HEK293T (cell line): ENCODE results near the gene KRT3.

ENCODE experiments used
- CTCF ChIA-PET: fragments of 350-600 bp; formaldehyde crosslinking; extraction: SDS; loops from one replicate; lab custom pipeline; 2021; ENCODE audit warnings: antibody characterized with exemption, inconsistent platforms; lab: Yijun Ruan, JAX
- POLR2A ChIA-PET: fragments of 350-600 bp; formaldehyde crosslinking; extraction: SDS; loops from one replicate; lab custom pipeline; 2020; ENCODE audit warnings: antibody characterized with exemption, inconsistent platforms; lab: Yijun Ruan, JAX
- DNase-seq: peaks from one replicate; pipeline ENCODE4 v3.0.0; 2012; ENCODE audit warnings: mixed read lengths; ENCODE audit errors: extremely low spot score
- ARNT ChIP-seq: fragments of 450-650 bp; IDR thresholded peaks from 2 replicates; pipeline ENCODE4 v1.6.1; 2017; ENCODE audit warnings: mild to moderate bottlenecking
- BHLHE40 ChIP-seq: fragments of 450-650 bp; IDR thresholded peaks from 2 replicates; pipeline ENCODE4 v1.6.1; 2016; ENCODE audit warnings: mild to moderate bottlenecking, moderate library complexity, borderline replicate concordance
- CTBP1 ChIP-seq: fragments of 450-650 bp; IDR thresholded peaks from 2 replicates; pipeline ENCODE4 v1.6.1; 2016; ENCODE audit warnings: borderline replicate concordance
- ELF4 ChIP-seq: fragments of 450-650 bp; IDR thresholded peaks from 2 replicates; pipeline ENCODE4 v1.6.1; 2017; ENCODE audit warnings: antibody characterized with exemption
- FOXA1 ChIP-seq: fragments of 450-650 bp; IDR thresholded peaks from 2 replicates; pipeline ENCODE4 v1.6.1; 2016; ENCODE audit warnings: mild to moderate bottlenecking
- FOXK2 ChIP-seq: fragments of 450-650 bp; IDR thresholded peaks from 2 replicates; pipeline ENCODE4 v1.6.1; 2016; ENCODE audit warnings: mild to moderate bottlenecking
- FOXM1 ChIP-seq: fragments of 450-650 bp; IDR thresholded peaks from 2 replicates; pipeline ENCODE4 v1.6.1; 2017; ENCODE audit warnings: mild to moderate bottlenecking, borderline replicate concordance
- HDGF ChIP-seq: fragments of 450-650 bp; IDR thresholded peaks from 2 replicates; pipeline ENCODE4 v1.6.1; 2017; ENCODE audit warnings: antibody characterized with exemption, borderline replicate concordance
- L3MBTL2 ChIP-seq: fragments of 450-650 bp; conservative IDR thresholded peaks from 2 replicates; pipeline ENCODE4 v1.6.1; 2016; ENCODE audit warnings: mild to moderate bottlenecking
- LEF1 ChIP-seq: fragments of 450-650 bp; IDR thresholded peaks from 2 replicates; pipeline ENCODE4 v1.6.1; 2017; ENCODE audit warnings: mild to moderate bottlenecking, borderline replicate concordance
- NFRKB ChIP-seq: fragments of 450-650 bp; IDR thresholded peaks from 2 replicates; pipeline ENCODE4 v1.6.1; 2016; ENCODE audit warnings: mild to moderate bottlenecking, moderate library complexity
- SP1 ChIP-seq: fragments of 450-650 bp; IDR thresholded peaks from 2 replicates; pipeline ENCODE4 v1.6.1; 2017
- SUZ12 ChIP-seq: fragments of 450-650 bp; IDR thresholded peaks from 2 replicates; pipeline ENCODE4 v1.6.1; 2016; ENCODE audit warnings: mild to moderate bottlenecking
- TARDBP ChIP-seq: fragments of 450-650 bp; IDR thresholded peaks from 2 replicates; pipeline ENCODE4 v1.6.1; 2016
- ZNF384 ChIP-seq: fragments of 450-650 bp; IDR thresholded peaks from 2 replicates; pipeline ENCODE4 v1.6.1; 2016
- TF ChIP-seq, protein P1 (sequence below): fragments of 450-650 bp; IDR thresholded peaks from 2 replicates; pipeline ENCODE4 v1.6.1; 2016

Gene KRT3

DNA sequence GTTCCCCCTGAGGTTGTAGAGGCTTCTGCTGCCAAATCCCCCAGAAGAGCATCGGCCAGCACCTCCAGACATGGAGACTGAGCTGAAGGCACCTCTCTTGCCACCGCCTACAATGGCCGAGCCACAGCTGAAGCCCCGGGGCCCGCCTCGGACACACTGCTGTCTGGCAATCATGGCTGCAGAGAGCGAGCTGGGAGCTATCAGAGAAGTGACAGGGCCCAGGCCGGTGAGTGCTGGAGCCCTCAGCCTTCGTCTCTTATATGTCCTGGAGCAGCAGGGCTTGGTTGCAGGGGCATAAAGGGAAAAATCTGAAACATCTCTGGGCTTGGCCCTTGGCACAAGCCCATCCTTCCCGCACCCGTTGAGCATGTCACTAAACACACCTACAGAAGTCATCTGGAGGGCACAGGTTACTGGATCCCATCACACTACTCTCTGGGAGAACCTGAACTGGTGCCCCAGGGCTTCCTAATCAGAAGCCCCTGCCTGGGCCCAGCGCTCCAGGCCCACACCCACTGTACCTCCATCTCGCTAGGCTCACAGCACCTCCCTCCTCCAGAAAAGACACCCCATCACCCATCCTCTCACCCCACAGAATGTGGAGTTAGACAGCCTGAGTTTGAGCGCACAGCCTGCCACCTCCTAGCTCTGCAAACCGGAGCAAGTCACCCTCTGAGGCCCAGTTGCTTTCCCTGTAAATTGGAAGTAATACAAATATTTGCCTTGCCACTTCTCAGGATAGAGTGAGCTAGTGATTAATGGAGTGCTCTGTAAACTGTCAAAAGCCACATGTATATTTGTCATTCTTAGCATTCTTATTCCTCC, 18.2 kb upstream of the KRT3 start, which contains the start of gene KRT4:
Gene KRT4 (minus strand): TSS at position 232 of the 825 bp plus-strand sequence. CDS start 58 bp downstream, at position 174.
- no peak for DNase-seq
- no peak for TF ChIP-seq ELF4
- TF ChIP-seq TARDBP: no peak
- no peak for TF ChIP-seq LEF1
- no peak for TF ChIP-seq ARNT
- no peak for TF ChIP-seq FOXK2
- TF ChIP-seq SP1: no peak
- TF ChIP-seq SUZ12: no peak
- no peak for TF ChIP-seq ZNF384
- TF ChIP-seq BHLHE40: no peak
- no peak for TF ChIP-seq NFRKB
- TF ChIP-seq CTBP1: no peak
- no peak for TF ChIP-seq L3MBTL2
- TF ChIP-seq HDGF: no peak
- TF ChIP-seq, protein P1, sequence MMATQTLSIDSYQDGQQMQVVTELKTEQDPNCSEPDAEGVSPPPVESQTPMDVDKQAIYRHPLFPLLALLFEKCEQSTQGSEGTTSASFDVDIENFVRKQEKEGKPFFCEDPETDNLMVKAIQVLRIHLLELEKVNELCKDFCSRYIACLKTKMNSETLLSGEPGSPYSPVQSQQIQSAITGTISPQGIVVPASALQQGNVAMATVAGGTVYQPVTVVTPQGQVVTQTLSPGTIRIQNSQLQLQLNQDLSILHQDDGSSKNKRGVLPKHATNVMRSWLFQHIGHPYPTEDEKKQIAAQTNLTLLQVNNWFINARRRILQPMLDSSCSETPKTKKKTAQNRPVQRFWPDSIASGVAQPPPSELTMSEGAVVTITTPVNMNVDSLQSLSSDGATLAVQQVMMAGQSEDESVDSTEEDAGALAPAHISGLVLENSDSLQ: no peak
- TF ChIP-seq FOXM1: no peak
- TF ChIP-seq FOXA1: no peak
- ChIA-PET POLR2A (no interaction called here), CTCF (interaction anchor here (1.0 kb wide), 1 partner anchor 65 kb away, joined by 3 read pairs; no protein-coding TSS in a partner anchor)

DNA sequence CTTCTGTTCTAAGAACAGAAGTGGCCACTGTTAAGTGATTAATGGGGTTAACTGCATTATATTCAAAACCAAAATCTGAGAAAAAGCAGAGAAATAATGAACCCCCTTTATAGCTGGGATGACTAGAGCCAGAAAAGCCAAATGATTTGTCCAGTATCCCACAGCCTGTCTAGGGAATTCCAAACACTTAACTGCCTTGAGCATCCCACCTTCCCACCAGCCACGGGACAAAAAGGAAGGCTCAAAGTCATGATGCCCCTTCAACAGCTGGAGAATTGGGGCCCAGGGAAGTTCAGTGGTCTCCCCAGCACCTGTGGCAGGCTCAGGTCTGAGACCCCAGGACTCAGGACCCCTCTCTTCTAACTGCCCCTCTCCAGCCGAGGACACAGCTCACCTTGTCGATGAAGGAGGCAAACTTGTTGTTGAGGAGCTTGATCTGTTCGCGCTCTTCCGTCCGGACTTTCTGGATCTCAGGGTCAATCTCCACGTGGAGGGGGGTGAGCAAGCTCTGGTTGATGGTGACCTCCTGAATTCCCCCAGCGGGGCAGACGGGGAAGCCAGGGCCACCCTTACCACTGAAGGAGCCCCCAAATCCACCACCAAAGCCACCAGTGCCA, 17.4 kb upstream of the KRT3 start:
- POLR2A ChIA-PET: no interaction called here
- DNase-seq: no peak
- CTCF ChIA-PET: interaction anchor here (1.0 to 1.2 kb wide), 3 partner anchors 11 to 66 kb away, joined by 3 read pairs; no protein-coding TSS in a partner anchor
- TF ChIP-seq FOXK2: no peak
- no peak for TF ChIP-seq ZNF384
- TF ChIP-seq CTBP1: no peak
- TF ChIP-seq FOXM1: no peak

DNA sequence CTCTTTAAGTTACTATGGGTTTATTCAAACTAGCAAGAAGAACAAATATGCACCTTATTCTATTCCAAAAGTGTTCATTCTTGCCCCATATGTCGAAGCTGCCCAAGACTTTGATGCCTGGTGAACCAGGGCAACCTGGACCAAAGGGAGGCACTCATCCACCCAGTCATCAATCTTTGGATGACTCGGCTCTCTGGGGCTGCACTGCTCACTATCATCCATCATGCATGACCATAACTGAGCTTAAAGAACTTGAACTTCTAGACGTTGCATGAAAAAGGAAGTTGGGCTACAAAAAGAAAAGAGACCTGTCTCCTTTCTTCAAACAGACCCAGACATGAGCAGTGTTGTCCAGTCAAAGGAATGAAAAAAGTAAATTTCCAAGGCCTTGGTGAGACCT, 16.8 kb upstream of the KRT3 start:
- DNase-seq: no peak
- POLR2A ChIA-PET: no interaction called here
- CTCF ChIA-PET: interaction anchor here (1.0 to 1.2 kb wide), 2 partner anchors 11 to 67 kb away, joined by 3 read pairs; no protein-coding TSS in a partner anchor
- TF ChIP-seq L3MBTL2 (no peak), FOXA1 (no peak), CTBP1 (no peak), FOXM1 (no peak), NFRKB (no peak), FOXK2 (no peak), SP1 (no peak)
- TF ChIP-seq, protein P1: no peak

DNA sequence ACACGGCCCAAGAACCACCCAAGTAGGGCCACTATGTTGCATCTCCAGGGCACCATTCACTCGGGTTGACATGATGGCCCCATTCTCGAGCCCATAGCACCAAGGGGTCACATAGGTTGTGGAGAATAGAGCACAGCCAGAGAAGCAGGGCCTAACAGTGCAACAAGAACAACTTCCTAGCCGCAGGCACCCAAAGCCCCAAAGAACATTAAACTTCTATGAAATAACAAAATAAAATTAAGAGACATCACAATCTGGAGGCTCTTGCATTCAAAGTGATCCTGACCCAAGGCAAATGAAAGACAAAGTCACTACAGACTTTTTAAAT, 16.1 kb upstream of the KRT3 start:
- ChIA-PET POLR2A (no interaction called here), CTCF (interaction anchor here (1.2 kb wide), 1 partner anchor 68 kb away, joined by 3 read pairs; no protein-coding TSS in a partner anchor)
- no peak for DNase-seq
- TF ChIP-seq TARDBP: no peak
- TF ChIP-seq FOXK2: no peak
- TF ChIP-seq CTBP1: no peak

DNA sequence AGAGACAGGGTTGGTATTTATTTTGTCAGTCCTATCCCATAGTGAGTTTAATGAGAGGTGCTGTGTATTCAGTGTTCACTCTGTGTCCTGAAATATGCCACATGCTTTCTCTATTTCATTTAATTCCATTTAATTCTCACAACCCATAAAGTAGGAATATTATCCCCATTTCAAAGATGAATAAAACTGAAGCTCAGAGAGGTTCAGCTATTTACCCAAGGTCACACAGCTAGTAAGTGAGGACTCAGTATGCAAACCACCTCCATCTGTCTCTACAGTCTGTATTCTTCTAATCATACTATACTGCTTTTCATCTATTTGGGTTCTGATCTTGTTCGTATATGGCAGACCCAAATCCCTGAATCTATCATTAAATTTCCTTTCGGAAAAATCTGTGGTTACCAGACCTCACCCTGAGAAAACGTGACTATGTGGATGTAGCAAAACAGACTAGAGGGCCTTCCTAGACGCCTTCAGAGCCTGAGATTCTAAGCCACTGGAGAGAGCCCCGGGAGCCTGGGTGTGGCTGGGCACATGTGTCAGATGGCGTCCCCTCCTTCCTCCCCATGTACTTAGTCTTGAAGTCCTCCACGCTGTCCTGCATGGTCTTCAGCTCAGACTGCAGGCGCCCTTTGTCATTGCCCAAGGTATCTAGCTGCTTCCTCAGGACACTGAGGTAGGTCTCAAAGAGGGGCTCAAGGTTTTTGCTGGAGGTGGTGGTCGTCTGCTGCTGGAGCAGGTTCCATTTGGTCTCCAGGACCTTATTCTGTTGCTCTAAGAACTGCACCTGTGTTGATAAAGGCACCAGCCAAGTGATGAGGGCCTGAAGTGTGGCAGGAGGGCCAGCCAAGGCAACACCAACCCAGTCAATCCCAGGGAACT, 15.5 kb upstream of the KRT3 start:
- POLR2A ChIA-PET: no interaction called here
- DNase-seq: no peak
- CTCF ChIA-PET: interaction anchor here (0.6 kb wide), 1 partner anchor 18 kb away, joined by 3 read pairs; no protein-coding TSS in a partner anchor
- TF ChIP-seq CTBP1 (no peak), NFRKB (no peak), BHLHE40 (no peak), ZNF384 (no peak), ELF4 (no peak), FOXA1 (no peak), ARNT (no peak), FOXM1 (no peak), SUZ12 (no peak), HDGF (no peak), TARDBP (no peak)
- TF ChIP-seq, protein P1: no peak

DNA sequence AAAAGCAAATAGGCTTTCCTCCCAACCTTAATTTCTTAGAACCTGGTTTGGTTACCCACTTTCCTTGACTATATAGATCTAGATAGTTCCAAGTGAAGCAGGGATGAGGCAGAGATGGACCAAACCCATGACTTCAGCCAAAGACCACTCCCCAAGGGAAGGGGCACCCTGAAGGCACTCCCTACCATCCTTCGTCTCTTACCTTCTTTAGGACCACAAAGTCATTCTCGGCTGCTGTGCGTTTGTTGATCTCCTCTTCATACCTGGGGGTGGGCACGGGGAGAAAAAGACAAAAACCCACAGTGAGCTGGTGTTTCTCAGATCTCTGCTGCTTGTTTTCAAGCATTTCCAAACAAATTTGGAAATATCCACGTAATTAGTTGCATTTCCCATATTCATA, 14.6 kb upstream of the KRT3 start:
- DNase-seq: no peak
- TF ChIP-seq FOXA1: no peak
- no peak for TF ChIP-seq ZNF384
- TF ChIP-seq ELF4: no peak
- no peak for TF ChIP-seq FOXM1
- TF ChIP-seq, protein P1: no peak
- TF ChIP-seq SP1: no peak
- no peak for TF ChIP-seq ARNT
- no peak for TF ChIP-seq FOXK2
- TF ChIP-seq CTBP1: no peak
- no peak for TF ChIP-seq SUZ12
- ChIA-PET POLR2A (no interaction called here), CTCF (interaction anchor here (0.6 kb wide), 1 partner anchor 19 kb away, joined by 3 read pairs; no protein-coding TSS in a partner anchor)
